AG10803 (cell line): Measurements from ENCODE around the gene TRPC4.
A peak's percentile ranks its signal among the peaks of the same experiment; 100 is the strongest.

Source experiments
- DNase-seq: peaks from one replicate; pipeline ENCODE4 v3.0.0; 2010; ENCODE audit warnings: low read depth
- H3K4me3 ChIP-seq: 2 replicates; pipeline ENCODE4 v1.5.1; 2011; ENCODE audit warnings: mild to moderate bottlenecking, low read length, control low read depth
- TF ChIP-seq, protein P1 (sequence below): conservative IDR thresholded peaks from 2 replicates; pipeline ENCODE4 v1.5.1; 2011; ENCODE audit warnings: mild to moderate bottlenecking, low read length, control low read depth, inconsistent platforms

TRPC4 gene

DNA sequence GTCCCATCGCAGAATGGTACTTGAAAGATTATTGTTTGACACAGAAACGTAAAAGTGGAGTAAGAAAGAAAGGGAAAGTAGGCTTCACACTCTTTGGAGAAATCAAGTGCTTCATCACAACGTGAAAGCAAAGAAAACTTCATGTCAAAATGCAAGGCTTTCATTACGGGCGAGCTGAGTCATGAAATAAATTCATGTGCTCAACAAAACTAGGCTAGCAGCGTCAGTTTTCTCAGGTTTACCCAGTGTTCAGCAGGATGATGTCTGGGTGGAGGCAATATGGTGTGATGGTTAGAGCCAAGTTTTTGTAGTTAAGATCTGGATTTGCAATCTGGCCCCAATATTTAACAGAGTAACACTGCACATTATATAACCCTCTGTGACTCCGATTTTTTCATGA is 128.0 kb downstream of the TRPC4 start:
- peak overlapping the region; percentile 25 for H3K4me3 ChIP-seq
- DNase-seq = peak; percentile 23
- TF ChIP-seq, protein P1, sequence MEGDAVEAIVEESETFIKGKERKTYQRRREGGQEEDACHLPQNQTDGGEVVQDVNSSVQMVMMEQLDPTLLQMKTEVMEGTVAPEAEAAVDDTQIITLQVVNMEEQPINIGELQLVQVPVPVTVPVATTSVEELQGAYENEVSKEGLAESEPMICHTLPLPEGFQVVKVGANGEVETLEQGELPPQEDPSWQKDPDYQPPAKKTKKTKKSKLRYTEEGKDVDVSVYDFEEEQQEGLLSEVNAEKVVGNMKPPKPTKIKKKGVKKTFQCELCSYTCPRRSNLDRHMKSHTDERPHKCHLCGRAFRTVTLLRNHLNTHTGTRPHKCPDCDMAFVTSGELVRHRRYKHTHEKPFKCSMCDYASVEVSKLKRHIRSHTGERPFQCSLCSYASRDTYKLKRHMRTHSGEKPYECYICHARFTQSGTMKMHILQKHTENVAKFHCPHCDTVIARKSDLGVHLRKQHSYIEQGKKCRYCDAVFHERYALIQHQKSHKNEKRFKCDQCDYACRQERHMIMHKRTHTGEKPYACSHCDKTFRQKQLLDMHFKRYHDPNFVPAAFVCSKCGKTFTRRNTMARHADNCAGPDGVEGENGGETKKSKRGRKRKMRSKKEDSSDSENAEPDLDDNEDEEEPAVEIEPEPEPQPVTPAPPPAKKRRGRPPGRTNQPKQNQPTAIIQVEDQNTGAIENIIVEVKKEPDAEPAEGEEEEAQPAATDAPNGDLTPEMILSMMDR = no peak

DNA sequence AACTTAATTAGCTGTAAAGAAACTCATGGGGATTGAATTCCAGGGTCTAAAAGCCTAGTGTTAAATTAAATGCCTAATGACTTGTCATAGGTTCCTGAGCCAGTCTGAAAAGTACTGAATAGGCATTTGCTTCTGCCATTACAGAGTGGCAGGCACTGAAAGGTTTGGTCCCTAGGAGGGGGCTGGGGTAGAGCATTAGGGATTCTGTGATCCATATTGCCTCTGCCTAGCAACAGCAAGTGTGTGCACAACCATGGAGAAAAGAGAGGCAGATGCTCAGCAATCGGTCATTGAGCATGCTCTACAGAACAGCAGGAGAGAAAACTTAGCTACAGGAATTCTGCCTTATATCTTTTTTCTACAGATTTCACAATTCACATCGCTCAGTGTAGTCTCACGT is 133.5 kb downstream of the TRPC4 start:
- no peak overlapping the region for H3K4me3 ChIP-seq
- TF ChIP-seq, protein P1 = no peak
- no peak for DNase-seq

DNA sequence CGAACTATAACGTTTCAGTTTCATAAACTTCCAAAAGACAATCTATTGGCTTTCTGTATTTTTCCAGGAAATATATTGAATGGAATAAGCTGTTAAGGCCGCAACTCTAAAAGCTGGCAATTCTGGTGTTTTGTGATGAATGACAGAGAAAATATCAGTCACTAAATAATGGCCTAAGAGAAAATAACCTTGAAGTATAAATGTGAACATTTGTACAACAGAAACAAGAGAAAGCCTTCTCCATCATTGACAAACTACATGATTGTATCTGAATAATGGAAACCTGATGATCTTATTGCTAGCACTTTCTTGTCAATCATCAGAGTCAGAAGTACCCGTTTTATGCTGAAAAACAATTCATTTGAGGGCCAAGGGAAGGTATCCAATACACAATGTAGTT is 134.3 kb downstream of the TRPC4 start:
- H3K4me3 ChIP-seq = no peak overlapping the region
- no peak for DNase-seq
- TF ChIP-seq, protein P1 = no peak

DNA sequence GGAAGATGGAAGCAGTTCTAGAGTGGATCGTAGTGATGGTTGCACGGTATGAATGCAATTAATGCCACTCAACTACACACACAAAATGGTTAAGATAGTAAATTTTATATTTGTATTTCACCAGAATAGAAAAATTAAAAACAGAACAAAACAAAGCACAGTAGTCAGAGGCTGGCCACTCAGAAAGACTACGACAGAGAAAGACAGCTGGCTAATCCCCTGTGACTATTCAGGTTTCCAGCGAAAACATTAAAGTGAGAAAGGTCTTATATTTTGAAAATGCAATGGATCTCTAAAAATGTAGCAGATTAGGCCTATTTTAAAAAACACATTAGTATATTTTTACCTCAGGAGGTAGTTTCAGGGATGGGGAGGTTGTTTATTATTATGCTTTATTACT is 139.7 kb downstream of the TRPC4 start:
- no peak for DNase-seq
- TF ChIP-seq, protein P1 = no peak
- H3K4me3 ChIP-seq = no peak overlapping the region

DNA sequence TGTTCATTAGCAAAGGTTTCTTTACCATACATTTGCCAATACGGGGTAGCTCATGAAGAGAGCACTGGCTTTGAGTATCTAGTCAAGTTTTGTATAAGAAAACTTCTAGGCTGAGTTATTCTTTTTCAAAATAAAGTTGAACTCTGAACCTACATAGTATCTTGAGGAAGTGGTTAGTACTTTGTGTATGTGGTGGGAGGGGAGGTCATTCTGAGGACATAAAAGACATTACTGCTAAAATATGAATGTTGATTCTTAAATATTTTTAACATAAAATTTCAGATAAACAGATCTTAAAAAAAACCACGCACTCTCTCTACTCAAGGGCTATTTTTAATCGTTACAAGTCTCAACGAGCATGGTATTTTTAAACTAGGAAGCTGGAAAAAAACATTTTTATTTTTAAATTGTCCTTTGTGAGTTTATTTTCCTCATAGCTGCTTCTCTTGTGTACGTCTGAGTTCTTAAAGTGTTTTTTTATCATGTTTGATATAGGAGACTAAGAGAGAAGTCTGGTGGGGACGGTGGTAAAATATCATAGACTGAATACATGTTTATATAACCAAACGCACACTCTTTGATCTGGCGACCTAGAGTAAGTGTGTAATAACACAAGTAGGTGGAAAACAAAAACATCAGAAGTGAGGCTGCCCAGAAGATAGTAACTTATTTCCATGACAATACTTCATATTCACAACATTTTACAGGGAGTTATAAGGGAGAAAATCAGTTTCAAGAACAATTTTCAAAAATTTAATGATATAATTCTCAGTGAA is 153.0 kb downstream of the TRPC4 start:
- H3K4me3 ChIP-seq = no peak overlapping the region
- TF ChIP-seq, protein P1 = no peak
- no peak for DNase-seq

DNA sequence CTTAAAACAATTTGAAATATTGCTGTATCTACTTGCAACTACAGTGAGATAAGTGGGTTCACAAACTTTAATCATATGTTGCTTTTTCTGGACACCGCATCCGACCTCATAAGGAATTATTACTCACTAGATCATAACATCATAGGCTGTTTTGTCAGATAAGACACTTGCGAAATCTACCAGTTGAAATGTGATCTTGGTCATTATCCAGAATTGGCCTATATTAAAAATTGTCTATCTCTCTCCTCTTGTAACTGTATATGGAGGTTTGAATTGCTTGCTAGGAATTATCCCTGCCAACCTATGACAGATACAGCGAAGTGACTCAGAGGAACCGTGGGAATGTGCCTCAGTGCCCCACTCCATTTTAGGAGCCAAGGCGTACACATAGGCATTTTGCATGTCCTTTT is 154.0 kb downstream of the TRPC4 start:
- TF ChIP-seq, protein P1 = no peak
- no peak overlapping the region for H3K4me3 ChIP-seq
- no peak for DNase-seq

DNA sequence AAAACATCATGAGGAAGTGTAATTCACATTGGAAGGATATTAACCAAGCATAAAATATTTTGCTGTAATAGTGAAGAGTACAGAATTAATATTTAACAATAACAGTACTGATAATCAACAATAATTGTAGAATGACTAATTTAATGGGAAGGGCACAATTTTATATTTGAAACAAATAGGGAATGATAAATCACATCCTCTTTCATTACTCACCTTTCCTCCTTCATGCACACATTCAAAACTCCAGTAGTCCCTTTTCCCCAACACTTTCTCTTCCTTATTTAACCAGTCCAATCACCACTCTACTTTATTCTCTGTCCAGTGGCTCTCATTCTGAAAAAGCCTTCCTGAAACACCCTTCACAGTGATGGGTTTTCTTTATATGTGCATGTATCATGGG is 160.3 kb downstream of the TRPC4 start:
- H3K4me3 ChIP-seq = no peak overlapping the region
- TF ChIP-seq, protein P1 = no peak
- no peak for DNase-seq
